K562 (cell line): Measurements from ENCODE around the gene CARMIL1. TPM values are rescaled to one million over a fixed set of nuclear protein-coding genes. Genes with fewer than 3 reads are reported as not detected.

Experiments
- CEBPB ChIP-seq: fragments of 450-650 bp; IDR thresholded peaks from 2 replicates; pipeline ENCODE4 v1.6.1; 2016; ENCODE audit warnings: missing genetic modification characterization, missing compliant biosample characterization
- CREB1 ChIP-seq, 2 experiments: sonication (generic) in 1 of 2; formaldehyde crosslinking in 1 of 2; IDR thresholded peaks; 2 replicates each; pipeline versions ENCODE4 v1.6.1 to v1.8.0; 2012 to 2022; ENCODE audit warnings: inconsistent platforms in 1 of 2, mild to moderate bottlenecking in 1 of 2, missing genetic modification reagents in 1 of 2, moderate library complexity in 1 of 2
- HCFC1 ChIP-seq: IDR thresholded peaks from 2 replicates; pipeline ENCODE4 v1.6.1; 2012; ENCODE audit warnings: low read depth, low read length, improper control_type of control experiment
- KLF1 ChIP-seq: fragments of 450-650 bp; IDR thresholded peaks from 2 replicates; pipeline ENCODE4 v1.6.1; 2016; ENCODE audit warnings: missing genetic modification characterization, missing compliant biosample characterization
- PKNOX1 ChIP-seq: fragments of 450-650 bp; IDR thresholded peaks from 2 replicates; pipeline ENCODE4 v1.6.1; 2016
- RBM39 ChIP-seq: fragments of 200-400 bp; formaldehyde crosslinking; optimal IDR thresholded peaks from 2 replicates; pipeline ENCODE3; 2018; ENCODE audit warnings: low read depth, low read length
- RERE ChIP-seq: sonication (generic); formaldehyde crosslinking; IDR thresholded peaks from 2 replicates; pipeline ENCODE4 v1.8.0; 2023; ENCODE audit warnings: missing genetic modification reagents, mild to moderate bottlenecking, borderline replicate concordance
- TAF1 ChIP-seq: IDR thresholded peaks from 2 replicates; pipeline ENCODE4 v1.6.1; 2011; ENCODE audit warnings: mild to moderate bottlenecking, low read length, moderate library complexity; ENCODE audit not compliant: insufficient read depth, control insufficient read depth, severe bottlenecking; ENCODE audit errors: extremely low read depth
- TRIM24 ChIP-seq, 2 experiments: fragments of 450-650 bp; IDR thresholded peaks; 2 replicates each; pipeline ENCODE4 v1.6.1; 2016
- ZFP1 ChIP-seq: fragments of 450-650 bp; formaldehyde crosslinking; IDR thresholded peaks from 2 replicates; pipeline ENCODE4 v1.4.0; 2020; ENCODE audit warnings: mild to moderate bottlenecking, mixed read lengths
- ZNF280B ChIP-seq: fragments of 250-450 bp; sonication (Bioruptor Pico); IDR thresholded peaks from 2 replicates; pipeline ENCODE4 v1.5.1; 2021; ENCODE audit warnings: mild to moderate bottlenecking
- ZNF449 ChIP-seq: fragments of 250-450 bp; sonication (Bioruptor Pico); IDR thresholded peaks from 2 replicates; pipeline ENCODE4 v1.8.0; 2022; ENCODE audit warnings: moderate library complexity, mild to moderate bottlenecking, inconsistent platforms
- polyA plus RNA-seq, 8 experiments: library from polyadenylated mRNA; depleted of rRNA in 4 of 8; stranded (reverse) in 5 of 8; unstranded in 3 of 8; fragments of >200 nt; fragmentation: Nextera tagmentation in 2 of 8; fragmentation: Illumina TruSeq in 1 of 8; extraction: Ambion mirVana in 2 of 8; extraction: Trizol in 1 of 8; gene quantifications; 2 replicates each; pipeline versions ENCODE4 v1.2.1 to v1.2.3, GENCODE V29; 2011 to 2014; ENCODE audit warnings: inconsistent platforms in 1 of 8, missing spikeins in 1 of 8
- total RNA-seq, 7 experiments: library from RNA; depleted of rRNA in 6 of 7; stranded (reverse); fragments of >200 nt in 6 of 7; fragmentation: Illumina TruSeq in 2 of 7; extraction: Trizol in 2 of 7; gene quantifications; 2 replicates each; pipeline versions ENCODE4 v1.2.1 to v1.2.3, GENCODE V29; 2011 to 2021; ENCODE audit warnings: low replicate concordance in 1 of 7
- TF ChIP-seq, protein P1 (sequence below): fragments of 250-450 bp; sonication (Bioruptor Pico); IDR thresholded peaks from 2 replicates; pipeline ENCODE4 v1.5.0; 2021; ENCODE audit warnings: mild to moderate bottlenecking, borderline replicate concordance
- TF ChIP-seq, protein P2 (sequence below): fragments of 450-650 bp; formaldehyde crosslinking; IDR thresholded peaks from 2 replicates; pipeline ENCODE4 v1.4.0; 2022; ENCODE audit warnings: missing genetic modification characterization

Gene CARMIL1
- total and polyA plus RNA-seq, 9 of the 15 experiments (the other 6 are each of a cell fraction or from before 2014, with no cell fraction given) = 0.04 to 0.32 (median 0.10) TPM; not detected in 1

DNA sequence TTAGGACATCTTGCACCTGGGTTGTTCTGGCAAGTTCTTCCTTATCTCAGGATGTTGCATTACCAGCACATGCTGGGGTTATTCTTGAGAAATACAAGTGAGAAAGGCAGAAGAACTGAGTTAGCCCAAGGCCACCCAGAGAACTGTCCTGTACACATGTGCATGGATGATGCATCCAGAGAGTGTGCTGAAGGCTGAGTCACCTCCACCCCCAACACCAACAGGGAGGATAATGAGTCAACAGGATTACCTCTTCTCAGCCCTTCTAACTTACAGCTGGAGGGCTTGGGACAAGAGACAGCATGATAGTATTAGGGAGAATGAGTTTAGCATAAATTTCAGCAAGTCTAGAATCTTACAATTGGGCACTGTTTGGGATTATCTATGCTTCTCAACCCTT lies 381.3 kb downstream of the CARMIL1 start (continued):
- no peak for TF ChIP-seq ZNF449 (CRISPR knock-in tag)
- no peak for TF ChIP-seq TAF1
- TF ChIP-seq HCFC1 = no peak
- no peak for TF ChIP-seq CEBPB (tag)
- TF ChIP-seq ZFP1 = no peak
- no peak for TF ChIP-seq PKNOX1
- TF ChIP-seq RERE (CRISPR knock-in tag) = no peak
- no peak for TF ChIP-seq TRIM24 (IDR thresholded peaks at IDR 0.05)
- TF ChIP-seq, protein P1, sequence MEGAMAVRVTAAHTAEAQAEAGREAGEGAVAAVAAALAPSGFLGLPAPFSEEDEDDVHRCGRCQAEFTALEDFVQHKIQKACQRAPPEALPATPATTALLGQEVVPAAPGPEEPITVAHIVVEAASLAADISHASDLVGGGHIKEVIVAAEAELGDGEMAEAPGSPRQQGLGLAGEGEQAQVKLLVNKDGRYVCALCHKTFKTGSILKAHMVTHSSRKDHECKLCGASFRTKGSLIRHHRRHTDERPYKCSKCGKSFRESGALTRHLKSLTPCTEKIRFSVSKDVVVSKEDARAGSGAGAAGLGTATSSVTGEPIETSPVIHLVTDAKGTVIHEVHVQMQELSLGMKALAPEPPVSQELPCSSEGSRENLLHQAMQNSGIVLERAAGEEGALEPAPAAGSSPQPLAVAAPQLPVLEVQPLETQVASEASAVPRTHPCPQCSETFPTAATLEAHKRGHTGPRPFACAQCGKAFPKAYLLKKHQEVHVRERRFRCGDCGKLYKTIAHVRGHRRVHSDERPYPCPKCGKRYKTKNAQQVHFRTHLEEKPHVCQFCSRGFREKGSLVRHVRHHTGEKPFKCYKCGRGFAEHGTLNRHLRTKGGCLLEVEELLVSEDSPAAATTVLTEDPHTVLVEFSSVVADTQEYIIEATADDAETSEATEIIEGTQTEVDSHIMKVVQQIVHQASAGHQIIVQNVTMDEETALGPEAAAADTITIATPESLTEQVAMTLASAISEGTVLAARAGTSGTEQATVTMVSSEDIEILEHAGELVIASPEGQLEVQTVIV (CRISPR knock-in tag) = no peak
- no peak for TF ChIP-seq RBM39
- TF ChIP-seq KLF1 = no peak
- TF ChIP-seq, protein P2, sequence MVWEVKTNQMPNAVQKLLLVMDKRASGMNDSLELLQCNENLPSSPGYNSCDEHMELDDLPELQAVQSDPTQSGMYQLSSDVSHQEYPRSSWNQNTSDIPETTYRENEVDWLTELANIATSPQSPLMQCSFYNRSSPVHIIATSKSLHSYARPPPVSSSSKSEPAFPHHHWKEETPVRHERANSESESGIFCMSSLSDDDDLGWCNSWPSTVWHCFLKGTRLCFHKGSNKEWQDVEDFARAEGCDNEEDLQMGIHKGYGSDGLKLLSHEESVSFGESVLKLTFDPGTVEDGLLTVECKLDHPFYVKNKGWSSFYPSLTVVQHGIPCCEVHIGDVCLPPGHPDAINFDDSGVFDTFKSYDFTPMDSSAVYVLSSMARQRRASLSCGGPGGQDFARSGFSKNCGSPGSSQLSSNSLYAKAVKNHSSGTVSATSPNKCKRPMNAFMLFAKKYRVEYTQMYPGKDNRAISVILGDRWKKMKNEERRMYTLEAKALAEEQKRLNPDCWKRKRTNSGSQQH (CRISPR knock-in tag) = no peak
- no peak for TF ChIP-seq ZNF280B
- no peak for TF ChIP-seq CREB1 (IDR thresholded peaks at IDR 0.05)
- TF ChIP-seq CREB1 (CRISPR knock-in tag; IDR thresholded peaks at IDR 0.05) = no peak
